WTC11 (cell line): ENCODE data around the gene ACVR1B. TPM values are rescaled to one million over a fixed set of nuclear protein-coding genes. Genes with fewer than 3 reads are reported as not detected.
A peak's percentile ranks its signal among the peaks of the same experiment; 100 is the strongest.

Source experiments
- ATAC-seq: fragments of 200-7000 bp; cut with Tn5 transposase; 2 replicates; pipeline ENCODE4 v1.10.0; 2021; ENCODE audit warnings: mild to moderate bottlenecking, moderate library complexity
- CTCF ChIA-PET: fragments of 300-600 bp; sonication (Branson Sonifier 250); formaldehyde crosslinking; loops from one replicate; lab custom pipeline; 2021; ENCODE audit warnings: antibody characterized with exemption; lab: Charles Lee
- POLR2A ChIA-PET: fragments of 350-600 bp; sonication (Branson Sonifier 250); formaldehyde crosslinking; loops from one replicate; lab custom pipeline; 2021; ENCODE audit warnings: antibody characterized with exemption; lab: Charles Lee
- DNase-seq: peaks from one replicate; pipeline ENCODE4 v3.0.0; 2021; ENCODE audit warnings: low spot score
- H3K27ac Mint-ChIP-seq: 2 replicates; pipeline ENCODE4 v1.8.0; 2021; ENCODE audit warnings: mixed read lengths
- H3K27me3 Mint-ChIP-seq: 2 replicates; pipeline ENCODE4 v1.8.0; 2021; ENCODE audit warnings: low read depth, mild to moderate bottlenecking, moderate library complexity, mixed read lengths
- H3K36me3 Mint-ChIP-seq: 2 replicates; pipeline ENCODE4 v1.8.0; 2021; ENCODE audit warnings: mixed read lengths
- H3K4me1 Mint-ChIP-seq: 2 replicates; pipeline ENCODE4 v1.8.0; 2022; ENCODE audit warnings: mixed read lengths
- H3K4me3 Mint-ChIP-seq: 2 replicates; pipeline ENCODE4 v1.8.0; 2021; ENCODE audit warnings: mild to moderate bottlenecking, moderate library complexity, mixed read lengths
- H3K9me3 Mint-ChIP-seq: 2 replicates; pipeline ENCODE4 v1.8.0; 2021; ENCODE audit warnings: mixed read lengths
- ATF1 ChIP-seq: sonication (generic); formaldehyde crosslinking; IDR thresholded peaks from 2 replicates; pipeline ENCODE4 v1.8.1; 2023; ENCODE audit warnings: mild to moderate bottlenecking, moderate library complexity, missing genetic modification reagents
- CBFB ChIP-seq: sonication (generic); formaldehyde crosslinking; IDR thresholded peaks from 2 replicates; pipeline ENCODE4 v1.8.1; 2022; ENCODE audit warnings: mild to moderate bottlenecking, low read depth, missing genetic modification reagents
- ERG ChIP-seq: fragments of 250-450 bp; sonication (Bioruptor Pico); IDR thresholded peaks from 2 replicates; pipeline ENCODE4 v1.8.0; 2021; ENCODE audit warnings: mild to moderate bottlenecking
- ESRRA ChIP-seq: sonication (generic); formaldehyde crosslinking; IDR thresholded peaks from 2 replicates; pipeline ENCODE4 v1.8.1; 2022; ENCODE audit warnings: mild to moderate bottlenecking, missing genetic modification reagents, borderline replicate concordance
- ETV6 ChIP-seq: sonication (generic); formaldehyde crosslinking; IDR thresholded peaks from 2 replicates; pipeline ENCODE4 v1.8.1; 2022; ENCODE audit warnings: mild to moderate bottlenecking, missing genetic modification reagents
- FOXP1 ChIP-seq: sonication (generic); formaldehyde crosslinking; IDR thresholded peaks from 2 replicates; pipeline ENCODE4 v1.8.0; 2022; ENCODE audit warnings: missing genetic modification reagents, mild to moderate bottlenecking, moderate library complexity, borderline replicate concordance
- HMGA2 ChIP-seq: fragments of 250-450 bp; sonication (Bioruptor Pico); IDR thresholded peaks from 2 replicates; pipeline ENCODE4 v1.4.0; 2021; ENCODE audit warnings: mild to moderate bottlenecking, moderate library complexity
- JUN ChIP-seq: sonication (generic); formaldehyde crosslinking; IDR thresholded peaks from 2 replicates; pipeline ENCODE4 v1.8.0; 2023; ENCODE audit warnings: mild to moderate bottlenecking, missing genetic modification reagents
- MYBL2 ChIP-seq: sonication (generic); formaldehyde crosslinking; IDR thresholded peaks from 2 replicates; pipeline ENCODE4 v1.8.1; 2023; ENCODE audit warnings: mild to moderate bottlenecking, moderate library complexity, missing genetic modification reagents
- NFATC4 ChIP-seq: fragments of 250-450 bp; sonication (Bioruptor Pico); IDR thresholded peaks from 2 replicates; pipeline ENCODE4 v1.9.0; 2021; ENCODE audit warnings: mild to moderate bottlenecking
- NFE2L1 ChIP-seq: sonication (generic); formaldehyde crosslinking; IDR thresholded peaks from 2 replicates; pipeline ENCODE4 v1.8.1; 2023; ENCODE audit warnings: missing genetic modification reagents
- NR1H2 ChIP-seq: sonication (generic); formaldehyde crosslinking; IDR thresholded peaks from 2 replicates; pipeline ENCODE4 v1.9.0; 2021; ENCODE audit warnings: mild to moderate bottlenecking, moderate library complexity, missing genetic modification reagents
- PRRX2 ChIP-seq: fragments of 250-450 bp; sonication (Bioruptor Pico); IDR thresholded peaks from 2 replicates; pipeline ENCODE4 v1.8.0; 2021; ENCODE audit warnings: mild to moderate bottlenecking
- RELA ChIP-seq: sonication (generic); formaldehyde crosslinking; IDR thresholded peaks from 2 replicates; pipeline ENCODE4 v1.8.1; 2022; ENCODE audit warnings: missing genetic modification reagents, mild to moderate bottlenecking, borderline replicate concordance
- TP53 ChIP-seq: sonication (generic); formaldehyde crosslinking; IDR thresholded peaks from 2 replicates; pipeline ENCODE4 v1.8.1; 2023; ENCODE audit warnings: mild to moderate bottlenecking, missing genetic modification reagents
- USF2 ChIP-seq: sonication (generic); formaldehyde crosslinking; IDR thresholded peaks from 2 replicates; pipeline ENCODE4 v1.8.1; 2023; ENCODE audit warnings: mild to moderate bottlenecking, missing genetic modification reagents, moderate library complexity
- ZNF121 ChIP-seq: sonication (generic); formaldehyde crosslinking; IDR thresholded peaks from 2 replicates; pipeline ENCODE4 v1.8.0; 2023; ENCODE audit warnings: missing genetic modification reagents
- ZNF317 ChIP-seq: sonication (generic); formaldehyde crosslinking; IDR thresholded peaks from 2 replicates; pipeline ENCODE4 v1.8.1; 2023; ENCODE audit warnings: low read depth, mild to moderate bottlenecking, moderate library complexity, missing genetic modification reagents, borderline replicate concordance
- ZNF396 ChIP-seq: fragments of 250-450 bp; sonication (Bioruptor Pico); IDR thresholded peaks from 2 replicates; pipeline ENCODE4 v1.8.0; 2021; ENCODE audit warnings: mild to moderate bottlenecking, moderate library complexity, borderline replicate concordance
- ZNF671 ChIP-seq: fragments of 250-450 bp; sonication (Bioruptor Pico); IDR thresholded peaks from 2 replicates; pipeline ENCODE4 v1.8.0; 2021; ENCODE audit warnings: mild to moderate bottlenecking
- total RNA-seq: library from RNA; stranded (reverse); gene quantifications from 3 replicates; pipeline ENCODE4 v1.2.3, GENCODE V29; 2021
- TF ChIP-seq, protein P1 (sequence below): sonication (generic); formaldehyde crosslinking; IDR thresholded peaks from 2 replicates; pipeline ENCODE4 v1.8.0; 2022; ENCODE audit warnings: mild to moderate bottlenecking, missing genetic modification reagents
- TF ChIP-seq, protein P2 (sequence below): fragments of 250-450 bp; sonication (Bioruptor Pico); IDR thresholded peaks from 2 replicates; pipeline ENCODE4 v1.9.0; 2021; ENCODE audit warnings: mild to moderate bottlenecking
- TF ChIP-seq, protein P3 (sequence below): fragments of 250-450 bp; sonication (Bioruptor Pico); IDR thresholded peaks from 2 replicates; pipeline ENCODE4 v1.9.0; 2021; ENCODE audit warnings: mild to moderate bottlenecking, borderline replicate concordance
- TF ChIP-seq, protein P4 (sequence below): fragments of 250-450 bp; sonication (Bioruptor Pico); IDR thresholded peaks from 2 replicates; pipeline ENCODE4 v1.9.0; 2021; ENCODE audit warnings: mild to moderate bottlenecking
- TF ChIP-seq, protein P5 (sequence below): sonication (generic); formaldehyde crosslinking; IDR thresholded peaks from 2 replicates; pipeline ENCODE4 v1.8.0; 2022; ENCODE audit warnings: mild to moderate bottlenecking, missing genetic modification reagents

The ACVR1B gene
- total RNA-seq, 1 experiment from 2014 or later = 24.1 TPM

DNA sequence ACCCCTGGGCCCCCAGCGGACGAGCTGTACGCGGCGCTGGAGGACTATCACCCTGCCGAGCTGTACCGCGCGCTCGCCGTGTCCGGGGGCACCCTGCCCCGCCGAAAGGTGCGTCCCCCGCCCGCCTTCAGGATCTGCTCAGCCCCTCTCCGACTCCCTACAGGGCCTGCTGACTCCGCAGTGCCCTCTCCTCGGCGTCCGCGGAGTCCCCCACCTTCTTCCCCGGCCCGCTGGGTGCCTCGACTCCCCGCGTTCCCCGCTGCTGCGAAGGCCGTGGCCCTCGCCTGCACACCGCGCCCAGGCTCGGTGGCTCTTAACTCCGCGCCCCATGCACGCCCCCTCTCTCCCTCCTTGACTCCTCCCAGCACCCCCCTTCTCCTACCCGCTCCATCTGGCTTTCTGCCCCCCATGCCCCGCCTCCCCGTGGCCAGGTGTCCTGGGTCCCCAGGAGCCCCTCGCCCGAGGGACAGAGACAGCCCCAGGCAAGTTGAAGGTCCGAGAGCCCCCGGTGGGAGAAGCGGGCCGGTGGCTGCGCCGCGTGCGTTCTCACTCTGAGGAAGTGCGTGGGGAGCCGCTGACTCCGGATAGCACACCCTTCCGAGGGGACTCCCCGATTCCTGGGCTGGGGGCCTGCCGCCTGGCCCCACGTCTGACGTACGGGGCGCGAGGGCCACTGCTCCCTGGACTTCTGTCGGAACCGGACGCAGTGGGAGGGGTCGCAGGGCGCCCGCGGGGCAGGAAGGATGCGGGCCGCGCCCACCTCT is 55.8 kb downstream of the ACVR1B start:
- H3K4me1 Mint-ChIP-seq = peaks cover 36% of the 10 kb centered on the region
- ATAC-seq (no peak), DNase-seq (peak; percentile 43)
- 0 out of 2 replicates have a peak, but pooled peaks cover 2% of the 10 kb centered on the region for H3K36me3 Mint-ChIP-seq
- H3K9me3 Mint-ChIP-seq = no peaks in the 10 kb centered on the region
- no peak overlapping the region for H3K27ac Mint-ChIP-seq
- peak overlapping the region; percentile 81 for H3K4me3 Mint-ChIP-seq
- peaks cover 59% of the 10 kb centered on the region for H3K27me3 Mint-ChIP-seq
- ChIA-PET POLR2A (no interaction called here), CTCF (interaction anchor here (0.9 to 38.0 kb wide), 8 partner anchors 14 to 193 kb away, joined by 3 to 1431 read pairs (median 4); partner anchors contain the start of gene NR4A1)
- TF ChIP-seq ERG (CRISPR knock-in tag) = no peak
- TF ChIP-seq FOXP1 = peak; percentile 49; the same call in 1 of the 2 replicates
- TF ChIP-seq ZNF396 (CRISPR knock-in tag) = no peak
- 0 out of 2 replicates have a peak, but pooled peaks have one; percentile 14 for TF ChIP-seq USF2 (CRISPR knock-in tag)
- TF ChIP-seq NFE2L1 (CRISPR knock-in tag) = no peak
- TF ChIP-seq MYBL2 = no peak
- TF ChIP-seq, protein P1, sequence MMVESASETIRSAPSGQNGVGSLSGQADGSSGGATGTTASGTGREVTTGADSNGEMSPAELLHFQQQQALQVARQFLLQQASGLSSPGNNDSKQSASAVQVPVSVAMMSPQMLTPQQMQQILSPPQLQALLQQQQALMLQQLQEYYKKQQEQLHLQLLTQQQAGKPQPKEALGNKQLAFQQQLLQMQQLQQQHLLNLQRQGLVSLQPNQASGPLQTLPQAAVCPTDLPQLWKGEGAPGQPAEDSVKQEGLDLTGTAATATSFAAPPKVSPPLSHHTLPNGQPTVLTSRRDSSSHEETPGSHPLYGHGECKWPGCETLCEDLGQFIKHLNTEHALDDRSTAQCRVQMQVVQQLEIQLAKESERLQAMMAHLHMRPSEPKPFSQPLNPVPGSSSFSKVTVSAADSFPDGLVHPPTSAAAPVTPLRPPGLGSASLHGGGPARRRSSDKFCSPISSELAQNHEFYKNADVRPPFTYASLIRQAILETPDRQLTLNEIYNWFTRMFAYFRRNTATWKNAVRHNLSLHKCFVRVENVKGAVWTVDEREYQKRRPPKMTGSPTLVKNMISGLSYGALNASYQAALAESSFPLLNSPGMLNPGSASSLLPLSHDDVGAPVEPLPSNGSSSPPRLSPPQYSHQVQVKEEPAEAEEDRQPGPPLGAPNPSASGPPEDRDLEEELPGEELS (CRISPR knock-in tag) = no peak
- TF ChIP-seq, protein P2, sequence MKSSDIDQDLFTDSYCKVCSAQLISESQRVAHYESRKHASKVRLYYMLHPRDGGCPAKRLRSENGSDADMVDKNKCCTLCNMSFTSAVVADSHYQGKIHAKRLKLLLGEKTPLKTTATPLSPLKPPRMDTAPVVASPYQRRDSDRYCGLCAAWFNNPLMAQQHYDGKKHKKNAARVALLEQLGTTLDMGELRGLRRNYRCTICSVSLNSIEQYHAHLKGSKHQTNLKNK (CRISPR knock-in tag) = no peak
- TF ChIP-seq ESRRA (CRISPR knock-in tag) = no peak
- TF ChIP-seq ZNF121 (CRISPR knock-in tag) = no peak
- TF ChIP-seq ATF1 (CRISPR knock-in tag) = no peak
- TF ChIP-seq, protein P3, sequence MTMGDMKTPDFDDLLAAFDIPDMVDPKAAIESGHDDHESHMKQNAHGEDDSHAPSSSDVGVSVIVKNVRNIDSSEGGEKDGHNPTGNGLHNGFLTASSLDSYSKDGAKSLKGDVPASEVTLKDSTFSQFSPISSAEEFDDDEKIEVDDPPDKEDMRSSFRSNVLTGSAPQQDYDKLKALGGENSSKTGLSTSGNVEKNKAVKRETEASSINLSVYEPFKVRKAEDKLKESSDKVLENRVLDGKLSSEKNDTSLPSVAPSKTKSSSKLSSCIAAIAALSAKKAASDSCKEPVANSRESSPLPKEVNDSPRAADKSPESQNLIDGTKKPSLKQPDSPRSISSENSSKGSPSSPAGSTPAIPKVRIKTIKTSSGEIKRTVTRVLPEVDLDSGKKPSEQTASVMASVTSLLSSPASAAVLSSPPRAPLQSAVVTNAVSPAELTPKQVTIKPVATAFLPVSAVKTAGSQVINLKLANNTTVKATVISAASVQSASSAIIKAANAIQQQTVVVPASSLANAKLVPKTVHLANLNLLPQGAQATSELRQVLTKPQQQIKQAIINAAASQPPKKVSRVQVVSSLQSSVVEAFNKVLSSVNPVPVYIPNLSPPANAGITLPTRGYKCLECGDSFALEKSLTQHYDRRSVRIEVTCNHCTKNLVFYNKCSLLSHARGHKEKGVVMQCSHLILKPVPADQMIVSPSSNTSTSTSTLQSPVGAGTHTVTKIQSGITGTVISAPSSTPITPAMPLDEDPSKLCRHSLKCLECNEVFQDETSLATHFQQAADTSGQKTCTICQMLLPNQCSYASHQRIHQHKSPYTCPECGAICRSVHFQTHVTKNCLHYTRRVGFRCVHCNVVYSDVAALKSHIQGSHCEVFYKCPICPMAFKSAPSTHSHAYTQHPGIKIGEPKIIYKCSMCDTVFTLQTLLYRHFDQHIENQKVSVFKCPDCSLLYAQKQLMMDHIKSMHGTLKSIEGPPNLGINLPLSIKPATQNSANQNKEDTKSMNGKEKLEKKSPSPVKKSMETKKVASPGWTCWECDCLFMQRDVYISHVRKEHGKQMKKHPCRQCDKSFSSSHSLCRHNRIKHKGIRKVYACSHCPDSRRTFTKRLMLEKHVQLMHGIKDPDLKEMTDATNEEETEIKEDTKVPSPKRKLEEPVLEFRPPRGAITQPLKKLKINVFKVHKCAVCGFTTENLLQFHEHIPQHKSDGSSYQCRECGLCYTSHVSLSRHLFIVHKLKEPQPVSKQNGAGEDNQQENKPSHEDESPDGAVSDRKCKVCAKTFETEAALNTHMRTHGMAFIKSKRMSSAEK = no peak
- no peak for TF ChIP-seq ETV6 (CRISPR knock-in tag)
- 0 out of 2 replicates have a peak, but pooled peaks have one; percentile 24 for TF ChIP-seq RELA (CRISPR knock-in tag)
- TF ChIP-seq, protein P4, sequence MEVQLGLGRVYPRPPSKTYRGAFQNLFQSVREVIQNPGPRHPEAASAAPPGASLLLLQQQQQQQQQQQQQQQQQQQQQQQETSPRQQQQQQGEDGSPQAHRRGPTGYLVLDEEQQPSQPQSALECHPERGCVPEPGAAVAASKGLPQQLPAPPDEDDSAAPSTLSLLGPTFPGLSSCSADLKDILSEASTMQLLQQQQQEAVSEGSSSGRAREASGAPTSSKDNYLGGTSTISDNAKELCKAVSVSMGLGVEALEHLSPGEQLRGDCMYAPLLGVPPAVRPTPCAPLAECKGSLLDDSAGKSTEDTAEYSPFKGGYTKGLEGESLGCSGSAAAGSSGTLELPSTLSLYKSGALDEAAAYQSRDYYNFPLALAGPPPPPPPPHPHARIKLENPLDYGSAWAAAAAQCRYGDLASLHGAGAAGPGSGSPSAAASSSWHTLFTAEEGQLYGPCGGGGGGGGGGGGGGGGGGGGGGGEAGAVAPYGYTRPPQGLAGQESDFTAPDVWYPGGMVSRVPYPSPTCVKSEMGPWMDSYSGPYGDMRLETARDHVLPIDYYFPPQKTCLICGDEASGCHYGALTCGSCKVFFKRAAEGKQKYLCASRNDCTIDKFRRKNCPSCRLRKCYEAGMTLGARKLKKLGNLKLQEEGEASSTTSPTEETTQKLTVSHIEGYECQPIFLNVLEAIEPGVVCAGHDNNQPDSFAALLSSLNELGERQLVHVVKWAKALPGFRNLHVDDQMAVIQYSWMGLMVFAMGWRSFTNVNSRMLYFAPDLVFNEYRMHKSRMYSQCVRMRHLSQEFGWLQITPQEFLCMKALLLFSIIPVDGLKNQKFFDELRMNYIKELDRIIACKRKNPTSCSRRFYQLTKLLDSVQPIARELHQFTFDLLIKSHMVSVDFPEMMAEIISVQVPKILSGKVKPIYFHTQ (CRISPR knock-in tag) = no peak
- no peak for TF ChIP-seq TP53
- no peak for TF ChIP-seq CBFB (CRISPR knock-in tag)
- no peak for TF ChIP-seq NR1H2 (CRISPR knock-in tag)
- TF ChIP-seq PRRX2 (CRISPR knock-in tag) = no peak
- no peak for TF ChIP-seq HMGA2 (CRISPR knock-in tag)
- TF ChIP-seq JUN (CRISPR knock-in tag) = no peak
- TF ChIP-seq ZNF317 (CRISPR knock-in tag) = no peak
- TF ChIP-seq, protein P5, sequence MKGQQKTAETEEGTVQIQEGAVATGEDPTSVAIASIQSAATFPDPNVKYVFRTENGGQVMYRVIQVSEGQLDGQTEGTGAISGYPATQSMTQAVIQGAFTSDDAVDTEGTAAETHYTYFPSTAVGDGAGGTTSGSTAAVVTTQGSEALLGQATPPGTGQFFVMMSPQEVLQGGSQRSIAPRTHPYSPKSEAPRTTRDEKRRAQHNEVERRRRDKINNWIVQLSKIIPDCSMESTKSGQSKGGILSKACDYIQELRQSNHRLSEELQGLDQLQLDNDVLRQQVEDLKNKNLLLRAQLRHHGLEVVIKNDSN = no peak
- TF ChIP-seq NFATC4 (CRISPR knock-in tag) = no peak
- TF ChIP-seq ZNF671 (CRISPR knock-in tag) = no peak
